ENCODE results near the gene LCNL1.
A peak's percentile ranks its signal among the peaks of the same experiment; 100 is the strongest.

The LCNL1 gene

GRCh38 chr9:136982232-136983051 is at the start of gene LCNL1:
Gene LCNL1 (plus strand): TSS chr9:136982993. CDS start chr9:136983587, 594 bp downstream.
- no peak for DNase-seq

DNA sequence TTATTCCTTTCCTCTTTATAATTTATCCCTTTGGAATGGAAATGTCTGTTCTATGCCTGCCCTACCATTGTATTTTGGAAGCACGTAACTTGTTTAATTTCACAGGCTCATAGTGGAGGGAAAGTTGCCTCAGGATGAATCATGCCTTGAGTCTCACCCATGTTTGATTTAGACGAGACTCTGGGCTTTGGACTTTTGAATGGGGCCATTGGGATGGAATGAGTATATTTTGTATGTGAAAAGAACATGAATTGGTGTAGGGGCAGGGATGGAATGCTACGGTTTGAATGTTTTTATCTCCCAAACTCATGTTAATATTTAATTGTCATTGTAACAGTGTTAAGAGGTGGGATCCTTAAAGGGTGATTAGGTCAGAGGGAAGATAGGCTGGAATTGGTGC is 48.5 kb upstream of the LCNL1 start:
- DNase-seq = no peak

DNA sequence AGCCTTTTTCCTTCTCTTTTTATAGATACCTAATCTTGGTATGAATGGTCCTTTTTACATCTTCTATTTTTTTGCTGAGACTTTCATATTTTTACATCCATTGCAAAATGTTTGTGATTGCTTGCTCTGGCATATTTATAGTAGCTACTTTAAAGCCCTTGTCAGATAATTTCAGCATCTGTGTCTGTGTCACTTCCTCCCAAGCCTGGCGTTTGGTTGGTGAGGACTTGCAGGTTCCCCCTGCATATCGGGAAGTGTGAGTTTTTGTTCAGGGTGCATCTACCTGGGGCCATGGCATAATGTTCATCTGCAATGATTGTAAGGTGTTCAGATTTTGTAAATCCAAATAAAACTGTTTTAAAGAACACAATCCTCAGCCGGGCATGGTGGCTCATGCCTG is 47.1 kb upstream of the LCNL1 start:
- DNase-seq = no peak

GRCh38 chr9:136936645-136937170 is 46.1 kb upstream of the LCNL1 start:
- no peak for DNase-seq

GRCh38 chr9:136937186-136938001 is 45.4 kb upstream of the LCNL1 start:
- DNase-seq = no peak

- DNase-seq = no peak
Measured at GRCh38 chr9:136939431-136939995, 43.3 kb upstream of the LCNL1 start.

GRCh38 chr9:136939996-136940525 is 42.7 kb upstream of the LCNL1 start:
- DNase-seq = no peak

GRCh38 chr9:136940526-136941230 is 42.1 kb upstream of the LCNL1 start:
- no peak for DNase-seq

GRCh38 chr9:136941231-136942111 is 41.3 kb upstream of the LCNL1 start:
- DNase-seq = no peak

DNA sequence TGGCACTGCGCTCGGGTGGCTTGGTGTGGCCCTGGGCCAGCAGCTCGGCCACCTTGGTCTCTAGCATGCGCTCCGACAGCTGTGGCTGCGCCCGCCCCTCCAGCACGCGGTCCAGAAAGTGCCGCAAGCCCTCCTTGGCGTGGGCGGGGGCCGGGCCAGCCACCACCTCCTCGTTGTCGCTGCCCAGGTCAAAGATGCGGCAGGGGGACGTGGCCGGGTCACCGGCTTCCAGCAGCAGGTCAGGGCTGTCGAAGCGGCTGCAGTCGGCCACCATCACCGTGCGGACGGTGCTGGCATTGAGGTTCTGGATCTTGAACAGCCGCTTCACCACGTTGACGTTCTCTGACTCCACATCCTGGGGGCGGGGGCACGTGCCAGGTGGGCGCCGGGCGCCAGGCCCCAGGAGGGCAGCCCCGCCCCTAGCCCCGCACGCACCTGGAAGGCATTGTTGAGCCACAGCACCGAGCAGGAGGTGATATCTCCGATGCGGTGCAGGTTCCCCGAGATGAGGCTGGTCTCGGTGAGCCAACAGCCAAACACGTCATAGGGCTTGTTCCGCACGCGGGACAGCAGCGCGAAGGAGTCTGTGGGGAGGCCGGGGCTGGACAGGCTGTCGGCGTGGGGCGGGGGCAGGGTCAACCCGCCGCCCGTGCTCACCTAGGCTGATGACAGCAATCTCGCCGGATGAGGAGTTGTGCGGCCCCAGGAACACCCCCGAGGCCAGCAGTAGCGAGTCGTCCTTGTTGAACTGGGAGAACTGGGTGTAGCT is 40.5 kb upstream of the LCNL1 start:
- DNase-seq = no peak

GRCh38 chr9:136942881-136943230 is 39.9 kb upstream of the LCNL1 start:
- no peak for DNase-seq

DNA sequence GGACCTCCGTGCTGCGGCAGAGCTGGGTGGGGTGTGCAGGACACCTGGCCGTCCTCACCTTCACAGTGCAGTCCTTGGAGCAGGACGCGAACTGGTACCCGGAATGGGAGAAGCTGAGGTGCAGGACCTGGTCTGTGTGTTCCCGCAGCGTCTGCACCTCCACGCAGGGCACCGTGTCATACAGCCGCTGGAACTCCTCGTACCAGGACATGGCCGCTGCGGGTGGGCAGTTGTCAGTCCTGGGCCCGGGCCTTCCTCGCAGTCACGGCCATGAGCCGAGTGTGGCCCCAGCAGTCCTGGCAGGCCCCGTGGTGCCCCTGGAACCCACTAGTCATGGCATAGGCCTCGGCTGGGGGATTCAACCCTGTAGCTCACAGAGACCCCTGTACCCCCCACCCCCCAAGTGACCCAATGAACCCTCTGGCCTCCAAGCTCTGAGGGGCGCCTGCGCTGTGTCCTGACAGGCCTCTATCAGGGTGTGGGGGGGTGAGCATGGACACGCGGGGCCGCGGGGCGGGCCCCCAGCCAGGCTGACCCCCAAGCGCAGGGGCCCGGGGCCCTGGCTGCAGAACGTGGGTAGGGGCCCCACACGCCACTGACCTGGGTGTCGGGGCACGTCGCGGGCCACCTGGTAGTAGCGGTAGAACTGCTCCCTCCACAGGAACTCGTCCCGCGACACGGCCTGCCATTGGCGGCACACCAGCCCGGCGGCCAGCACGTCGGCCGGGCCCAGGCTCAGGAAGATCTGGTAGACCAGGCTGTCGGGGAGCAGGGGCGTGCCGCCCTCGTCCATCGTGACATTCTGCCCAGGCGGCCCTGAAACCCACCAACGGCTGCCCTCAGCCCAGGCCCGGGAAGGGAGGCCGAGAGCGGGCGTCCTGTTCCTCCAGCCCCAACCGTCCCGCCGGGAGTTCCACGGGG is 39.2 kb upstream of the LCNL1 start:
- no peak for DNase-seq

DNA sequence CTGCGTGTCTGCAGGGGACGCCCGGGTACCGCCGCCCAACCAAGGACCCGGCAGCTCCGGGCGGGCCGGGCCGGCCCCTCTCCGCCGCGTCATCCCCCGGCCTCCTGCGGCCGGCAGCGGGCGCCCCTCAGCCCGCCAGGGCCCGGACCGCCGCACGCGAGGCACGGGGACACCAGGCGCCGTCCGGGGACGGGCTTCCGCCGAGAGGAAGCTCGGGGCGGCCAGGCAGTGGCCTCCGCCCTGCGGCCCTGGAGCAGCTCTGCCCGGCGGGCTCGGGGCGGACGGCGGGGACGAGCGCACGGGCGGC is 38.6 kb upstream of the LCNL1 start:
- no peak for DNase-seq

DNA sequence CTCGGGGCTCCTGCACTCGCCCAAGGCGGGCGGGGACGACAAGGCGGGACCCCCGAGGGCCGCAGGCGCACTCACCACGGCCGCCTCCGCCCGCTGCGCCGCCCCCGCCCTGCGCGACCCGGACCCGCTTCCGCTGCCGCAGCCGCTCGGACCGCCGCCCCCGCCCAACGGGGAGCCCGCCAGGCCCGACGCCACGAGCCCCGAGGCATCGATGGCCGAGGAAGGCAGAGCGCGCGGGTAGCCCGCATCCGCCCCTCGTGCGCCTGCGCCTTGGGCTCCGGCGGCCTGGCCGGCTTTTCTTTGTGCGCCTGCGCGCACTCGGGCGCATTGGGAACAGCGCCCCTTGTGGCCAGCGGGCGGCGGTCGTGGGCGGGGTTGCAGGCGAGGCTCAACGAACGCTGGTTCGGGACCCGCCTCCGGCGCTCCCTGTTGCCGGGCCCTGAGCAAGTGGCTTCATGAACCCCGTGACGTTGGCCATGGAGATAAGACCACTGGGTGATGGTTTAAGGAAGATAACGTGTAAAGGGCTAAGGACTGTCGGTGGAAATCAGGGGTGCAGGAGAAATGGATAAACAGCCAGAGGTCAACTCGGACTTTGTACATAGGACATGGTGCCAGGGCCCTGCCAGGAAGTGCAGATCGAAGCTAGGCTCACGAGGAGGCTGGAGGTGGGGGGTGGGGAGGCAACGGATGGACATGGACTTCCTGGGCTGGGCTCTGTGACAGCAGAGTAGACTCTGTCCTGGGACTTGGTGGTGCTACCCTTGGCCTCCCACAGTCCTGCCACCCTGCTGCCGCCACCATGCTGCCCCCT is 38.1 kb upstream of the LCNL1 start, which contains the start of the genes C8G and FBXW5:
Gene C8G, plus strand, starts transcription at position 725 of the 814 bp plus-strand sequence. Its CDS starts 78 bp downstream, at position 803.
Gene FBXW5, minus strand, starts transcription at position 220 of the 814 bp plus-strand sequence. CDS start 655 bp downstream, outside the sequence.
- peak; percentile 90 for DNase-seq

GRCh38 chr9:136945333-136946227 is 37.2 kb upstream of the LCNL1 start:
- no peak for DNase-seq

DNA sequence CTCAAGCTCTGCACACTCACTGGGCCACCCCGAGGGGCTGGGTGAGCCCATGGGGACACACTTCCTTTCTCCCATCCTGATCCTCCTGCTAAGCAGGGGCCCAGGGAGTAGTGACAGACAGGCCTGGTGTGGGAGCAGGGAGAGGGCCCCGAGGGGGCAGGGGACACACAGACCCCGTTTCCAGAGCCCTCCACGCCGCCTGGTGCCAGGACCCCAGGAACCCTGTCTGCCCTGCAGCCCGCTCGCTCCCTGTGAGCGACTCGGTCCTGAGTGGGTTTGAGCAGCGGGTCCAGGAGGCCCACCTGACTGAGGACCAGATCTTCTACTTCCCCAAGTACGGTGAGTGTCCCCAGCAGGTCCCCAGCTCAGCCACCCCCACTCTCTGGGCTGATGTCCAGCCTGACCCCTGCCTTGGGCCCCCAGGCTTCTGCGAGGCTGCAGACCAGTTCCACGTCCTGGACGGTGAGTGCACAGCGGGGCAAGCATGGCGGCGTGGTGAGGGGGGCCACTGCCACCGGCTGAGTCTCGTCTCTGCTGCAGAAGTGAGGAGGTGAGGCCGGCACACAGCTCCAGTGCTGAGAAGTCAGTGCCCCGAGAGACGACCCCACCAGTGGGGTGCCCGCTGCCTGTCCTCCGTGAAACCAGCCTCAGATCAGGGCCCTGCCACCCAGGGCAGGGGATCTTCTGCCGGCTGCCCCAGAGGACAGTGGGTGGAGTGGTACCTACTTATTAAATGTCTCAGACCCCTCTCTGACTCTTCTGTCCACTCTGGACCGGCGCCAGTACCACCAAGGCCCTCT is 36.4 kb upstream of the LCNL1 start:
- no peak for DNase-seq
